ENCODE results near the gene LRIT2. TPM values are rescaled to one million over a fixed set of nuclear protein-coding genes. Genes with fewer than 3 reads are reported as not detected.
"Not testable (repeated sequence)": the region's sequence is repeated elsewhere in the genome, so short reads cannot be mapped to it uniquely, and the experiment has no call there.

LRIT2 gene
- total RNA-seq, 1 experiment from 2014 or later: not detected

DNA sequence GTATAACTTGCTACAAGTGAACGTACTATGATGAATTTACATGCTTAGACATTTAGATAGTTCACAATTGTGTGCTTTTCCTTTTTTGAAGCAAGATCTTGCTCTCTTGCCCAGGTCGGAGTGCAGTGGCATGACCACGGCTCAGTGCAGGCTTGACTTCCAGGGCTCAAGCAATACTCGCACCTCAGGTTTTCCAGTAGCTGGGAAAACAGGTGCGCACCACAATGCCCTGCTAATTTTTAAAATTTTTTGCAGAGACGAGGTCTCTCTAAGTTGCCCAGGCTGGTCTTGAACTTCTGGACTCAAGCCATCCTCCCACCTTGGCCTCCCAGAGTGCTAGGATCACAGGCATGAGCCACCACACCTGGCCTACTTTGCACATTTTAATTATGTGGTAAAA is 49.9 kb downstream of the LRIT2 start:
- H3K27me3 ChIP-seq (ENCODE audit: control insufficient read depth, insufficient read depth, low read length): no peaks in the 10 kb centered on the region
- no peaks in the 10 kb centered on the region for H3K36me3 ChIP-seq (replicated peaks; ENCODE audit: control insufficient read depth, insufficient read depth, low read length)
- no peak for DNase-seq
- no peak overlapping the region for H3K4me3 ChIP-seq (ENCODE audit: insufficient read depth, low read depth, low read length)

DNA sequence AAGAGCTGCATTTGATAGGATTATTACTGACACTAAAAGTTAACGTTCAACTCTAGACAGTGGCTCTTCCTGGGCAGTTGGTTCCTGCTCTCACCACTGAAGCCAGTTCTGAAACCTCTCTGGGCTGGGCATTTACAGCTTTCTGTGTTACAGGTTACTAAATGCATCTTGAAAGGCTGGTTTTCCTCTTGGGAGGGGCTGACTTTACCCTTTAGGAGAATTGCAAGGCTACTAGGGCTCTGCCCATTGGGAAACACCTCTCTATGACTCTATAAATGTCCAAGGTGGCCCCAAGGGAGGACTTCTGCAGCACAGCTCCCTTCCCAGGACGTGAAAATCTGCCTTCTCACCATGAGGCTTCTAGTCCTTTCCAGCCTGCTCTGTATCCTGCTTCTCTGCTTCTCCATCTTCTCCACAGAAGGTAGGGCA is 51.8 kb downstream of the LRIT2 start, which contains the start of gene GPR15LG:
Gene GPR15LG, plus strand, starts transcription at position 301 of the 429 bp plus-strand sequence. Its CDS starts 51 bp downstream, at position 352.
- Histone ChIP-seq H3K27me3 (ENCODE audit: control insufficient read depth, insufficient read depth, low read length) (no peaks in the 10 kb centered on the region), H3K36me3 (replicated peaks; ENCODE audit: control insufficient read depth, insufficient read depth, low read length) (no peaks in the 10 kb centered on the region), H3K4me3 (ENCODE audit: insufficient read depth, low read depth, low read length) (no peak within 1 kb of the TSS)
- DNase-seq: no peak

DNA sequence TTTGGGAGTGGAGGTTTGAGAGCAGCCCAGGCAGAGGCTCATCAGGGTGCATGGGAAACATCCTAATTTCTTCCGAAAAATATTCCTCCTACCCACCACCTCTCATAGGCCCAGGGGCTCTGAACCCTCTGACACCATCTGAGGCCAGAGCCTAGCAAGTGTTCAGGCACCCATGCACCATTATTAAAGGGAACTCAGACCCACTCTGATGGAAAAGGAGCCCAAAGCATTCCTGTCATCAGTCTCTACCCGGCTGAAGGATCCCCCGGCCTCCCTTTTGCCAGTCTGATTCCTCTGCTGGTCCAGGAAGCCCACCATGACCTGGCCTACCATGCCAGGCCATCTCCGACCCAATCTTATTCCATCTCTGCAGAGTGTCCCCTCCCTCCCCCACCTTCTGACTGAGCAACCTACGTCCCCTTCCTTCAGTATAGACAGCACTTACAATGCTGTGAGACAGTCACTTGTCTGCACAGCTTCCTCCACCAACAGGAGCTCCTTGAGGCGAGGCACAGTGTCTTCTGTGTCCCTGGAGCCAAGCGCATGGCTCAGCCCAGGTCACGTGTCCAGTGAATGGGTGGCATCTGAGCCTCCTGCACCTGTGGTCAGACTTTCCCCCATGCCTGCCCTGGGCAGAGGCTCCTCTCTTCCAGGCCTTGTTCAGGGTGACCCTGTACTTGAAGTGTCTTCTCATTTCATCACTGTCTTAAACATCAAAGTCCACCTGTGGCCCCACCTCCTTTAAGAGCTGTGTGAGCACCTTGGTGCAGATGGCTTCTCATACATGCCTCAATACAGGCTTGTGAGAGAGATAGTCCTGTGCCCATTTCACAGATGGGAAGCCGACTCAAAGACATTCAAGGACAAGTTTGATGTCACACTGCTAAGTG is 52.6 kb downstream of the LRIT2 start:
- Histone ChIP-seq H3K27me3 (ENCODE audit: control insufficient read depth, insufficient read depth, low read length) (no peaks in the 10 kb centered on the region), H3K4me3 (ENCODE audit: insufficient read depth, low read depth, low read length) (no peak overlapping the region), H3K36me3 (replicated peaks; ENCODE audit: control insufficient read depth, insufficient read depth, low read length) (no peaks in the 10 kb centered on the region)
- DNase-seq: no peak

DNA sequence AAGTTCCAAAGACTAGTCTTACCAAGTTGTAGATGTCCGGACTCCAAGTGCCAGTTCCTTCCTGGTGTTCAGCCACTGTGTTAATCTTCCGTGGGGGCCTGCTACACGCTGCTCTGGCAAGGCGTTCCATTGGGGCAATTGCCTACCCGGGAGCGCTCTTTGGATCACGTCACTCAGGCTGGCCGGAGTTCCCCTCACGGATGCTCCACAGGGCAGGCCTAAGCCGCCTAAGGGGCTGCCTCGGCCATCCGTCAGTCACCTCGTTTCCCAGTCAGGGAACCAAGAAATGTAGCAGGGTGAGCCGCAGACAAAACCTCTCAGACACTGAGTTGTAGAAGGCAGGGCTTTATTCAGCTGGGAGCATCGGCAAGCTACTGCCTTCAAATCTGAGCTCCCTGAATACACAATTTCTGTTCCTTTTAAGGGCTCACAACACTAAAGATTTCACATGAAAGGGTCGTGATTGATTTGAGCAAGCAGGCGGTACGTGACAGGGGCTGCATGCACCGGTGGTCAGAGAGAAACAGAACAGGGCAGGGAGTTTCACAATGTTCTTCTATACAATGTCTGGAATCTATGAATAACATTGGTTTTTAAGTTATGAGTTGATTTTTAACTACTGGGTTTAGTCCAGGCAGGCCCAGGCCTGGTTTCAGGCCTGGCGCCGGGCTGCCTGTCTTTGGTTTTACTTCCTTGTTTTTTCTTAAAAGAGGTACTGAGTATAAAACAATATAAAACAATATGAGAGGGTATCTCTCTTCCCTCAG is 53.5 kb downstream of the LRIT2 start:
- not testable (repeated sequence) for H3K27me3 ChIP-seq (ENCODE audit: control insufficient read depth, insufficient read depth, low read length); H3K4me3 ChIP-seq (ENCODE audit: insufficient read depth, low read depth, low read length); DNase-seq; H3K36me3 ChIP-seq (replicated peaks; ENCODE audit: control insufficient read depth, insufficient read depth, low read length)

DNA sequence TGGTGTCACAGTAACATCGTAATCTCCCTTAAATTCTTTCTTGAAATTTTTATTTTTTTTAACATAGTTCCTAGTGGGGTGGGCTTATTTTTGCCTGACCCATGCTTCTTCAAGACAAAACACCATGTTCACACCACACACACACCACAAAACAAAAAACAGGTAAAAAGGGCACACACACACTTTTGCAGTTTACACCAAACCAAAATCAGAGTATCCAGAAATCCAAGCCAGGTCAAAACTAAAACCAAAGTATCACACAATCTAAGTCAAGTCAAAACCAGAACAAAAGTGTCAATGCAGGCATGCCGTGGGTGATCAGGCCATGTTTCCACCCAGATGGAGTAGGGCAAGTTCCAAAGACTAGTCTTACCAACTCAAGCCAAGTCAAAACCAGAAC is 54.1 kb downstream of the LRIT2 start:
- not testable (repeated sequence) for DNase-seq; H3K4me3 ChIP-seq (ENCODE audit: insufficient read depth, low read depth, low read length); H3K27me3 ChIP-seq (ENCODE audit: control insufficient read depth, insufficient read depth, low read length); H3K36me3 ChIP-seq (replicated peaks; ENCODE audit: control insufficient read depth, insufficient read depth, low read length)

Other genes starting within 250 kb of the LRIT2 start
- 165 and 173 TPM in 2 replicates for gene GHITM, start 86.0 kb downstream of the LRIT2 start, total RNA-seq (2014; rRNA removed; shearing (Covaris generic))
- gene GPR15LG, start 51.7 kb downstream of the LRIT2 start, total RNA-seq (2014; rRNA removed; shearing (Covaris generic)): not detected in 2 replicates
- 0.90 and 1.7 TPM in 2 replicates for gene CDHR1, start 31.0 kb downstream of the LRIT2 start, total RNA-seq (2014; rRNA removed; shearing (Covaris generic))
- not detected in 2 replicates for gene LRIT1, start 16.0 kb upstream of the LRIT2 start, total RNA-seq (2014; rRNA removed; shearing (Covaris generic))
- gene RGR, start 19.5 kb upstream of the LRIT2 start, total RNA-seq (2014; rRNA removed; shearing (Covaris generic)): not detected in 2 replicates
- 14.1 and 17.7 TPM in 2 replicates for gene CCSER2, start 103.0 kb upstream of the LRIT2 start, total RNA-seq (2014; rRNA removed; shearing (Covaris generic))